ENCODE measurements around the gene TEX2. TPM values are rescaled to one million over a fixed set of nuclear protein-coding genes. Genes with fewer than 3 reads are reported as not detected.

TEX2 gene
- total and polyA plus RNA-seq, 2 of the 13 experiments (the other 11 are each of a cell fraction or from before 2014, with no cell fraction given) = 21.4 to 37.7 TPM

DNA sequence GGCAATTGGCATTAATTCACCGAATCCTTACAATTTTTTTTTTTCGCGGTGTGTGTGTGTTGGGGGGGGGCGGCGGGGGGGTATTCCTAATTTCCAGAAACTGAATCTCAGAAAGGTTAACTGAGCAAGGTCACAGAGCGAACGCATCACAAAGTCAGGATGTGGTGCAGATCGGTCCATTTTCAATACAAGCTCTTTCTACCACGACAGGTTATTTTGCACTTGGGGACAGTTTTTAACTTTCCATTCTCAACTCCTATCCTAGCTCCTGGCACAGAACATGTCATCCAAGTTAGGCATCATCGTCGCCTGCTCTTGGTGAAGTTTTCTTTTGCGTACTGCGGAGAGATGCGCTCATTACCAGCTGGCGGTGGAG lies 117.7 kb downstream of the TEX2 start (continued):
- TF ChIP-seq ZNF776 (CRISPR knock-in tag; IDR thresholded peaks at IDR 0.05) (no peak), ZNF446 (CRISPR knock-in tag; IDR thresholded peaks at IDR 0.05) (no peak), RBM39 (IDR thresholded peaks at IDR 0.05; ENCODE audit: low read depth, low read length, poor library complexity, severe bottlenecking) (no peak), HOXA3 (CRISPR knock-in tag; IDR thresholded peaks at IDR 0.05) (peak; percentile 98), HINFP (CRISPR knock-in tag; IDR thresholded peaks at IDR 0.05; ENCODE audit: low read depth) (peak; percentile 88; the same call in 1 of the 2 replicates), ZNF251 (CRISPR knock-in tag; IDR thresholded peaks at IDR 0.05) (no peak), HNRNPLL (IDR thresholded peaks at IDR 0.05; ENCODE audit: low read depth, low read length, poor library complexity, severe bottlenecking) (peak; percentile 84), ZNF441 (CRISPR knock-in tag; IDR thresholded peaks at IDR 0.05; ENCODE audit: borderline replicate concordance) (peak; percentile 88), SPEN (CRISPR knock-in tag; IDR thresholded peaks at IDR 0.05; ENCODE audit: low read depth) (no peak), KLF12 (CRISPR knock-in tag; IDR thresholded peaks at IDR 0.05; ENCODE audit: borderline replicate concordance) (0 out of 2 replicates have a peak, but pooled peaks have one; percentile 10), BHLHE40 (IDR thresholded peaks at IDR 0.05; ENCODE audit: low read length) (no peak), CBX5 (CRISPR knock-in tag; IDR thresholded peaks at IDR 0.05; ENCODE audit: borderline replicate concordance) (no peak), ZSCAN29 (CRISPR knock-in tag; conservative IDR thresholded peaks at IDR 0.05) (no peak), ZNF589 (CRISPR knock-in tag; conservative IDR thresholded peaks at IDR 0.05) (0 out of 2 replicates have a peak, but pooled peaks have one; percentile 7), ZNF619 (CRISPR knock-in tag; IDR thresholded peaks at IDR 0.05) (0 out of 2 replicates have a peak, but pooled peaks have one; percentile 11), GFI1 (CRISPR knock-in tag; IDR thresholded peaks at IDR 0.05; ENCODE audit: borderline replicate concordance) (no peak)
- TF ChIP-seq, protein P1, sequence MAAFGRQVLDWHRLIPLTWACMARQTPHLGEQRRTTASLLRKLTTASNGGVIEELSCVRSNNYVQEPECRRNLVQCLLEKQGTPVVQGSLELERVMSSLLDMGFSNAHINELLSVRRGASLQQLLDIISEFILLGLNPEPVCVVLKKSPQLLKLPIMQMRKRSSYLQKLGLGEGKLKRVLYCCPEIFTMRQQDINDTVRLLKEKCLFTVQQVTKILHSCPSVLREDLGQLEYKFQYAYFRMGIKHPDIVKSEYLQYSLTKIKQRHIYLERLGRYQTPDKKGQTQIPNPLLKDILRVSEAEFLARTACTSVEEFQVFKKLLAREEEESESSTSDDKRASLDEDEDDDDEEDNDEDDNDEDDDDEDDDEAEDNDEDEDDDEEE (CRISPR knock-in tag; IDR thresholded peaks at IDR 0.05) = no peak
- TF ChIP-seq, protein P2, sequence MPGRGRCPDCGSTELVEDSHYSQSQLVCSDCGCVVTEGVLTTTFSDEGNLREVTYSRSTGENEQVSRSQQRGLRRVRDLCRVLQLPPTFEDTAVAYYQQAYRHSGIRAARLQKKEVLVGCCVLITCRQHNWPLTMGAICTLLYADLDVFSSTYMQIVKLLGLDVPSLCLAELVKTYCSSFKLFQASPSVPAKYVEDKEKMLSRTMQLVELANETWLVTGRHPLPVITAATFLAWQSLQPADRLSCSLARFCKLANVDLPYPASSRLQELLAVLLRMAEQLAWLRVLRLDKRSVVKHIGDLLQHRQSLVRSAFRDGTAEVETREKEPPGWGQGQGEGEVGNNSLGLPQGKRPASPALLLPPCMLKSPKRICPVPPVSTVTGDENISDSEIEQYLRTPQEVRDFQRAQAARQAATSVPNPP (CRISPR knock-in tag; IDR thresholded peaks at IDR 0.05) = 0 out of 2 replicates have a peak, but pooled peaks have one; percentile 2
- TF ChIP-seq, protein P3, sequence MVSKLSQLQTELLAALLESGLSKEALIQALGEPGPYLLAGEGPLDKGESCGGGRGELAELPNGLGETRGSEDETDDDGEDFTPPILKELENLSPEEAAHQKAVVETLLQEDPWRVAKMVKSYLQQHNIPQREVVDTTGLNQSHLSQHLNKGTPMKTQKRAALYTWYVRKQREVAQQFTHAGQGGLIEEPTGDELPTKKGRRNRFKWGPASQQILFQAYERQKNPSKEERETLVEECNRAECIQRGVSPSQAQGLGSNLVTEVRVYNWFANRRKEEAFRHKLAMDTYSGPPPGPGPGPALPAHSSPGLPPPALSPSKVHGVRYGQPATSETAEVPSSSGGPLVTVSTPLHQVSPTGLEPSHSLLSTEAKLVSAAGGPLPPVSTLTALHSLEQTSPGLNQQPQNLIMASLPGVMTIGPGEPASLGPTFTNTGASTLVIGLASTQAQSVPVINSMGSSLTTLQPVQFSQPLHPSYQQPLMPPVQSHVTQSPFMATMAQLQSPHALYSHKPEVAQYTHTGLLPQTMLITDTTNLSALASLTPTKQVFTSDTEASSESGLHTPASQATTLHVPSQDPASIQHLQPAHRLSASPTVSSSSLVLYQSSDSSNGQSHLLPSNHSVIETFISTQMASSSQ (IDR thresholded peaks at IDR 0.05; ENCODE audit: low read depth) = no peak
- TF ChIP-seq, protein P3 (CRISPR knock-in tag; IDR thresholded peaks at IDR 0.05; ENCODE audit: borderline replicate concordance) = no peak
- TF ChIP-seq, protein P4, sequence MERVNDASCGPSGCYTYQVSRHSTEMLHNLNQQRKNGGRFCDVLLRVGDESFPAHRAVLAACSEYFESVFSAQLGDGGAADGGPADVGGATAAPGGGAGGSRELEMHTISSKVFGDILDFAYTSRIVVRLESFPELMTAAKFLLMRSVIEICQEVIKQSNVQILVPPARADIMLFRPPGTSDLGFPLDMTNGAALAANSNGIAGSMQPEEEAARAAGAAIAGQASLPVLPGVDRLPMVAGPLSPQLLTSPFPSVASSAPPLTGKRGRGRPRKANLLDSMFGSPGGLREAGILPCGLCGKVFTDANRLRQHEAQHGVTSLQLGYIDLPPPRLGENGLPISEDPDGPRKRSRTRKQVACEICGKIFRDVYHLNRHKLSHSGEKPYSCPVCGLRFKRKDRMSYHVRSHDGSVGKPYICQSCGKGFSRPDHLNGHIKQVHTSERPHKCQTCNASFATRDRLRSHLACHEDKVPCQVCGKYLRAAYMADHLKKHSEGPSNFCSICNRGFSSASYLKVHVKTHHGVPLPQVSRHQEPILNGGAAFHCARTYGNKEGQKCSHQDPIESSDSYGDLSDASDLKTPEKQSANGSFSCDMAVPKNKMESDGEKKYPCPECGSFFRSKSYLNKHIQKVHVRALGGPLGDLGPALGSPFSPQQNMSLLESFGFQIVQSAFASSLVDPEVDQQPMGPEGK (CRISPR knock-in tag; IDR thresholded peaks at IDR 0.05) = no peak

All from HepG2 (cell line).